HepG2 (cell line): ENCODE data around the gene MCOLN1. TPM values are rescaled to one million over a fixed set of nuclear protein-coding genes. Genes with fewer than 3 reads are reported as not detected.

Experiments
- CSRNP1 ChIP-seq: sonication (generic); formaldehyde crosslinking; IDR thresholded peaks from 2 replicates; pipeline ENCODE4 v1.8.1; 2023; ENCODE audit warnings: mild to moderate bottlenecking, missing genetic modification reagents
- EP300 ChIP-seq, 3 experiments: sonication (generic) in 1 of 3; formaldehyde crosslinking in 1 of 3; IDR thresholded peaks; 2 replicates each; pipeline versions ENCODE4 v1.5.1 to v1.6.1; 2011 to 2020; ENCODE audit warnings: low read depth in 2 of 3, low read length in 2 of 3, borderline replicate concordance in 1 of 3, improper control_type of control experiment in 1 of 3, mild to moderate bottlenecking in 1 of 3, missing genetic modification reagents in 1 of 3, moderate library complexity in 1 of 3
- FOXM1 ChIP-seq: sonication (generic); formaldehyde crosslinking; IDR thresholded peaks from 2 replicates; pipeline ENCODE4 v1.5.0; 2020; ENCODE audit warnings: missing genetic modification reagents
- FOXO1 ChIP-seq: sonication (generic); formaldehyde crosslinking; IDR thresholded peaks from 2 replicates; pipeline ENCODE4 v1.4.0; 2020; ENCODE audit warnings: missing genetic modification reagents
- HIVEP1 ChIP-seq: sonication (generic); formaldehyde crosslinking; IDR thresholded peaks from 2 replicates; pipeline ENCODE4 v1.4.0; 2020; ENCODE audit warnings: mild to moderate bottlenecking, missing genetic modification reagents
- MEF2D ChIP-seq: sonication (generic); formaldehyde crosslinking; IDR thresholded peaks from 2 replicates; pipeline ENCODE4 v1.5.1; 2020; ENCODE audit warnings: mild to moderate bottlenecking, missing genetic modification reagents
- NFE2L1 ChIP-seq: sonication (generic); formaldehyde crosslinking; IDR thresholded peaks from 2 replicates; pipeline ENCODE4 v1.4.0; 2020; ENCODE audit warnings: missing genetic modification reagents, mild to moderate bottlenecking, borderline replicate concordance
- NR3C1 ChIP-seq: sonication (generic); formaldehyde crosslinking; IDR thresholded peaks from 2 replicates; pipeline ENCODE4 v1.4.0; 2020; ENCODE audit warnings: missing genetic modification reagents
- PREB ChIP-seq: sonication (generic); formaldehyde crosslinking; IDR thresholded peaks from 2 replicates; pipeline ENCODE4 v1.4.0; 2020; ENCODE audit warnings: missing genetic modification reagents
- REL ChIP-seq: sonication (generic); formaldehyde crosslinking; conservative IDR thresholded peaks from 2 replicates; pipeline ENCODE4 v1.8.0; 2022; ENCODE audit warnings: mild to moderate bottlenecking, missing genetic modification reagents, moderate library complexity
- REXO4 ChIP-seq: sonication (generic); formaldehyde crosslinking; IDR thresholded peaks from 2 replicates; pipeline ENCODE4 v1.8.0; 2022; ENCODE audit warnings: missing genetic modification reagents, mild to moderate bottlenecking, borderline replicate concordance
- RFX5 ChIP-seq: IDR thresholded peaks from 2 replicates; pipeline ENCODE4 v1.6.1; 2011; ENCODE audit warnings: low read depth, low read length, improper control_type of control experiment
- ZKSCAN5 ChIP-seq: sonication (generic); formaldehyde crosslinking; IDR thresholded peaks from 2 replicates; pipeline ENCODE4 v1.5.1; 2020; ENCODE audit warnings: mild to moderate bottlenecking, missing genetic modification reagents
- ZNF121 ChIP-seq: sonication (generic); formaldehyde crosslinking; IDR thresholded peaks from 2 replicates; pipeline ENCODE4 v1.5.0; 2020; ENCODE audit warnings: mild to moderate bottlenecking, missing genetic modification reagents
- ZNF282 ChIP-seq: fragments of 450-650 bp; IDR thresholded peaks from 2 replicates; pipeline ENCODE4 v1.6.1; 2018; ENCODE audit not compliant: partially characterized antibody
- ZNF501 ChIP-seq: sonication (generic); formaldehyde crosslinking; IDR thresholded peaks from 2 replicates; pipeline ENCODE4 v1.5.1; 2020; ENCODE audit warnings: mild to moderate bottlenecking, moderate library complexity, missing genetic modification reagents
- ZNF75D ChIP-seq: sonication (generic); formaldehyde crosslinking; IDR thresholded peaks from 2 replicates; pipeline ENCODE4 v1.8.1; 2023; ENCODE audit warnings: missing genetic modification reagents, mild to moderate bottlenecking, borderline replicate concordance
- ZNF792 ChIP-seq: IDR thresholded peaks from 2 replicates; pipeline ENCODE4 v1.6.1; 2016
- ZNF816 ChIP-seq: sonication (generic); formaldehyde crosslinking; IDR thresholded peaks from 2 replicates; pipeline ENCODE4 v1.8.0; 2022; ENCODE audit warnings: missing genetic modification reagents, mild to moderate bottlenecking, borderline replicate concordance
- ZSCAN9 ChIP-seq: IDR thresholded peaks from 2 replicates; pipeline ENCODE4 v1.6.1; 2016; ENCODE audit warnings: borderline replicate concordance
- ZZZ3 ChIP-seq: sonication (generic); formaldehyde crosslinking; IDR thresholded peaks from 2 replicates; pipeline ENCODE4 v1.4.0; 2020; ENCODE audit warnings: missing genetic modification reagents, mild to moderate bottlenecking, borderline replicate concordance
- polyA plus RNA-seq, 8 experiments: library from polyadenylated mRNA; depleted of rRNA in 3 of 8; stranded (reverse) in 7 of 8; unstranded in 1 of 8; fragments of >200 nt; fragmentation: Illumina TruSeq in 4 of 8; extraction: Trizol in 4 of 8; gene quantifications; 2 replicates each; pipeline versions ENCODE4 v1.2.1 to v1.2.3, GENCODE V29; 2011 to 2016; ENCODE audit warnings: low read depth in 4 of 8, missing spikeins in 1 of 8, mixed read lengths in 1 of 8; ENCODE audit not compliant: insufficient read depth in 1 of 8
- total RNA-seq, 5 experiments: library from RNA; depleted of rRNA; stranded (reverse); fragments of >200 nt; fragmentation: Illumina TruSeq; extraction: Trizol; gene quantifications; 2 replicates each; pipeline ENCODE4 v1.2.3, GENCODE V29; 2016; ENCODE audit warnings: low read depth in 1 of 5
- TF ChIP-seq, protein P1 (sequence below): sonication (generic); formaldehyde crosslinking; IDR thresholded peaks from 2 replicates; pipeline ENCODE4 v1.5.1; 2020; ENCODE audit warnings: missing genetic modification reagents, mild to moderate bottlenecking, borderline replicate concordance
- TF ChIP-seq, protein P2 (sequence below): sonication (generic); formaldehyde crosslinking; IDR thresholded peaks from 2 replicates; pipeline ENCODE4 v1.4.0; 2020; ENCODE audit warnings: low read depth, mild to moderate bottlenecking, missing genetic modification reagents

Gene MCOLN1
- total and polyA plus RNA-seq, 2 of the 13 experiments (the other 11 are each of a cell fraction or from before 2014, with no cell fraction given): 3.4 to 15.7 TPM

GRCh38 chr19:7494416-7495098, 27.9 kb upstream of the MCOLN1 start (continued):
- TF ChIP-seq ZNF75D (CRISPR knock-in tag): no peak
- peak; percentile 14; the same call in 1 of the 2 replicates for TF ChIP-seq MEF2D (CRISPR knock-in tag)
- TF ChIP-seq, protein P1, sequence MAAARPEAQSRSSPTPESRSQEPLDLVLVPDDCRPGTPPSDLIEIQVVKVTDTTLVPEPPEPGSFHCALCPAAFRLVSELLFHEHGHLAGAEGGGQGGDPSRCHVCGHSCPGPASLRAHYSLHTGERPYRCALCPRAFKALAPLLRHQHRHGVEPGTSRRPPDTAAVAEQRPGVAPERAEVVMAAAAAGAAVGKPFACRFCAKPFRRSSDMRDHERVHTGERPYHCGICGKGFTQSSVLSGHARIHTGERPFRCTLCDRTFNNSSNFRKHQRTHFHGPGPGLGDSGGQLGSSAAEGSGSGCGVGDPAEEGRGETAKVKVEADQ (CRISPR knock-in tag): no peak
- TF ChIP-seq NFE2L1 (CRISPR knock-in tag): no peak
- TF ChIP-seq RFX5: no peak
- no peak for TF ChIP-seq ZNF282
- no peak for TF ChIP-seq PREB (CRISPR knock-in tag)
- TF ChIP-seq ZKSCAN5 (CRISPR knock-in tag): no peak
- TF ChIP-seq NR3C1 (CRISPR knock-in tag): no peak
- TF ChIP-seq, protein P2, sequence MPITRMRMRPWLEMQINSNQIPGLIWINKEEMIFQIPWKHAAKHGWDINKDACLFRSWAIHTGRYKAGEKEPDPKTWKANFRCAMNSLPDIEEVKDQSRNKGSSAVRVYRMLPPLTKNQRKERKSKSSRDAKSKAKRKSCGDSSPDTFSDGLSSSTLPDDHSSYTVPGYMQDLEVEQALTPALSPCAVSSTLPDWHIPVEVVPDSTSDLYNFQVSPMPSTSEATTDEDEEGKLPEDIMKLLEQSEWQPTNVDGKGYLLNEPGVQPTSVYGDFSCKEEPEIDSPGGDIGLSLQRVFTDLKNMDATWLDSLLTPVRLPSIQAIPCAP (CRISPR knock-in tag): no peak
- TF ChIP-seq REL (CRISPR knock-in tag): no peak
- TF ChIP-seq ZNF816: no peak
- TF ChIP-seq FOXM1: no peak
- TF ChIP-seq FOXO1 (CRISPR knock-in tag): peak; percentile 59
- no peak for TF ChIP-seq REXO4
- TF ChIP-seq ZNF501 (CRISPR knock-in tag): peak; percentile 27; the same call in 1 of the 2 replicates
- peak; percentile 37; the same call in 1 of the 2 replicates for TF ChIP-seq ZNF792 (CRISPR knock-in tag)
- peak; percentile 51; the same call in 1 of the 2 replicates for TF ChIP-seq ZZZ3 (CRISPR knock-in tag)
- peak; percentile 54; the same call in 1 of the 2 replicates for TF ChIP-seq ZNF121 (CRISPR knock-in tag)
- no peak for TF ChIP-seq EP300 (IDR thresholded peaks at IDR 0.05; ENCODE audit: low read depth in 2 of 2, low read length in 2 of 2)
- TF ChIP-seq EP300 (CRISPR knock-in tag; IDR thresholded peaks at IDR 0.05; ENCODE audit: borderline replicate concordance): no peak
- TF ChIP-seq ZSCAN9 (CRISPR knock-in tag): no peak; the same call in 1 of the 2 replicates
- TF ChIP-seq CSRNP1 (CRISPR knock-in tag): no peak
- no peak for TF ChIP-seq HIVEP1 (CRISPR knock-in tag)
